Liver (tissue), 9 donors: ENCODE data around the gene TRIM65. TPM values are rescaled to one million over a fixed set of nuclear protein-coding genes. Genes with fewer than 3 reads are reported as not detected.

Source experiments
- DNase-seq: peaks from one replicate; pipeline ENCODE4 v3.0.0-alpha.2; 2017; ENCODE audit warnings: low spot score
- H3K27ac ChIP-seq, 2 donors: one replicate each; pipeline ENCODE4 v1.7.0; 2013; ENCODE audit warnings: inconsistent platforms in 2 of 2, low read length in 2 of 2, control low read depth in 1 of 2, low read depth in 1 of 2, mild to moderate bottlenecking in 1 of 2
- H3K27me3 ChIP-seq, 4 donors: one replicate each; pipeline versions ENCODE4 v1.6.1 to v1.7.0; 2013; ENCODE audit warnings: low read length in 3 of 4, inconsistent platforms in 1 of 4, mild to moderate bottlenecking in 1 of 4, moderate library complexity in 1 of 4; ENCODE audit not compliant: control insufficient read depth in 4 of 4, insufficient read depth in 4 of 4
- H3K36me3 ChIP-seq, 4 donors: one replicate each; pipeline versions ENCODE4 v1.6.1 to v1.7.0; 2013; ENCODE audit warnings: low read length in 3 of 4, mild to moderate bottlenecking in 3 of 4, low read depth in 1 of 4, moderate library complexity in 1 of 4; ENCODE audit not compliant: control insufficient read depth in 4 of 4, insufficient read depth in 3 of 4
- H3K4me1 ChIP-seq, 4 donors: one replicate each; pipeline versions ENCODE4 v1.6.1 to v1.7.0; 2013; ENCODE audit warnings: low read length in 3 of 4, mild to moderate bottlenecking in 3 of 4, moderate library complexity in 1 of 4; ENCODE audit not compliant: control insufficient read depth in 4 of 4, insufficient read depth in 4 of 4
- H3K4me3 ChIP-seq, 3 donors: one replicate each; pipeline versions ENCODE4 v1.6.1 to v1.7.0; 2013; ENCODE audit warnings: low read length in 3 of 3, control low read depth in 1 of 3, low read depth in 1 of 3, mild to moderate bottlenecking in 1 of 3
- H3K9ac ChIP-seq, 2 donors: one replicate each; pipeline ENCODE4 v1.7.0; 2013; ENCODE audit warnings: low read length in 2 of 2, mild to moderate bottlenecking in 2 of 2, moderate library complexity in 2 of 2, control low read depth in 1 of 2, low read depth in 1 of 2
- H3K9me3 ChIP-seq, 4 donors: one replicate each; pipeline versions ENCODE4 v1.6.1 to v1.7.0; 2013; ENCODE audit warnings: low read length in 3 of 4; ENCODE audit not compliant: control insufficient read depth in 4 of 4
- ATF3 ChIP-seq: IDR thresholded peaks from 2 replicates; pipeline ENCODE4 v1.6.1; 2016; ENCODE audit warnings: antibody characterized with exemption
- EGR1 ChIP-seq, 2 donors: IDR thresholded peaks; 2 replicates each; pipeline ENCODE4 v1.6.1; 2016 to 2018; ENCODE audit warnings: antibody characterized with exemption in 2 of 2, low read depth in 2 of 2
- FOXA1 ChIP-seq: IDR thresholded peaks from 2 replicates; pipeline ENCODE4 v1.6.1; 2016; ENCODE audit warnings: antibody characterized with exemption
- FOXA2 ChIP-seq: IDR thresholded peaks from 2 replicates; pipeline ENCODE4 v1.6.1; 2016; ENCODE audit warnings: antibody characterized with exemption
- GABPA ChIP-seq, 2 donors: IDR thresholded peaks in 1 of 2; conservative IDR thresholded peaks in 1 of 2; 2 replicates each; pipeline ENCODE4 v1.6.1; 2016; ENCODE audit warnings: antibody characterized with exemption in 2 of 2, mild to moderate bottlenecking in 1 of 2, moderate library complexity in 1 of 2
- HNF4A ChIP-seq, 2 donors: conservative IDR thresholded peaks; 2 replicates each; pipeline ENCODE4 v1.6.1; 2016; ENCODE audit warnings: antibody characterized with exemption in 2 of 2, mild to moderate bottlenecking in 2 of 2
- HNF4G ChIP-seq: IDR thresholded peaks from 2 replicates; pipeline ENCODE4 v1.6.1; 2016; ENCODE audit warnings: antibody characterized with exemption
- JUND ChIP-seq, 2 donors: IDR thresholded peaks; 2 replicates each; pipeline ENCODE4 v1.6.1; 2016; ENCODE audit warnings: antibody characterized with exemption in 2 of 2
- NR2F2 ChIP-seq: IDR thresholded peaks from 2 replicates; pipeline ENCODE4 v1.6.1; 2016; ENCODE audit warnings: antibody characterized with exemption
- RAD21 ChIP-seq, 2 donors: IDR thresholded peaks; 2 replicates each; pipeline ENCODE4 v1.6.1; 2016; ENCODE audit warnings: antibody characterized with exemption in 2 of 2, mild to moderate bottlenecking in 2 of 2
- RXRA ChIP-seq, 2 donors: IDR thresholded peaks; 2 replicates each; pipeline ENCODE4 v1.6.1; 2017 to 2018; ENCODE audit warnings: antibody characterized with exemption in 2 of 2, mild to moderate bottlenecking in 1 of 2
- SP1 ChIP-seq: IDR thresholded peaks from 2 replicates; pipeline ENCODE4 v1.6.1; 2018; ENCODE audit warnings: antibody characterized with exemption, mild to moderate bottlenecking
- TAF1 ChIP-seq: conservative IDR thresholded peaks from 2 replicates; pipeline ENCODE4 v1.6.1; 2016; ENCODE audit warnings: antibody characterized with exemption, mild to moderate bottlenecking
- YY1 ChIP-seq: IDR thresholded peaks from 2 replicates; pipeline ENCODE4 v1.6.1; 2016; ENCODE audit warnings: antibody characterized with exemption, mild to moderate bottlenecking
- WGBS: extraction: QIAGEN DNeasy Blood & Tissue Kit; methylation state at CpG from one replicate; pipeline ENCODE4 v1.1.7; 2013; 5-methylcytosine and 5-hydroxymethylcytosine counted together
- polyA plus RNA-seq, 2 donors: library from polyadenylated mRNA; stranded (reverse) in 1 of 2; unstranded in 1 of 2; fragments of 200-250 nt in 1 of 2; fragments of >200 nt in 1 of 2; fragmentation: Nextera tagmentation in 1 of 2; extraction: Ambion mirVana in 1 of 2; gene quantifications; one replicate each; pipeline versions ENCODE4 v1.2.1 to v1.2.3, GENCODE V29; 2013 to 2015
- total RNA-seq, 2 donors: library from RNA; depleted of rRNA; stranded (reverse); fragments of >200 nt; gene quantifications; one replicate each; pipeline ENCODE4 v1.2.3, GENCODE V29; 2014
- TF ChIP-seq, protein P1 (sequence below): fragments of 150-350 bp; IDR thresholded peaks from 2 replicates; pipeline ENCODE4 v1.5.1; 2017; ENCODE audit warnings: improper control_type of control experiment, low read depth, low read length; ENCODE audit not compliant: missing input control
- TF ChIP-seq, protein P2 (sequence below): IDR thresholded peaks from 2 replicates; pipeline ENCODE4 v1.6.1; 2016; ENCODE audit warnings: antibody characterized with exemption, mild to moderate bottlenecking
- TF ChIP-seq, protein P3 (sequence below): IDR thresholded peaks from 2 replicates; pipeline ENCODE4 v1.6.1; 2016; ENCODE audit warnings: antibody characterized with exemption
- TF ChIP-seq, protein P4 (sequence below): IDR thresholded peaks from 2 replicates; pipeline ENCODE4 v1.6.1; 2016; ENCODE audit warnings: antibody characterized with exemption
- donor health status: healthy.
- donor health status: healthy.
- donor health status: healthy.
- donor health status: healthy.
- donor health status: healthy.

Gene TRIM65
- total and polyA plus RNA-seq, 4 donors = 1.5 to 8.6 (median 6.5) TPM

GRCh38 chr17:75917917-75918445 is 21.2 kb upstream of the TRIM65 start:
- no peak for DNase-seq
- TF ChIP-seq GABPA (IDR thresholded peaks at IDR 0.05 in 1 of 2, conservative IDR thresholded peaks at IDR 0.05 in 1 of 2) = no peak
- TF ChIP-seq NR2F2 = no peak
- no peak for TF ChIP-seq ATF3
- no peak for TF ChIP-seq TAF1
- TF ChIP-seq, protein P1, sequence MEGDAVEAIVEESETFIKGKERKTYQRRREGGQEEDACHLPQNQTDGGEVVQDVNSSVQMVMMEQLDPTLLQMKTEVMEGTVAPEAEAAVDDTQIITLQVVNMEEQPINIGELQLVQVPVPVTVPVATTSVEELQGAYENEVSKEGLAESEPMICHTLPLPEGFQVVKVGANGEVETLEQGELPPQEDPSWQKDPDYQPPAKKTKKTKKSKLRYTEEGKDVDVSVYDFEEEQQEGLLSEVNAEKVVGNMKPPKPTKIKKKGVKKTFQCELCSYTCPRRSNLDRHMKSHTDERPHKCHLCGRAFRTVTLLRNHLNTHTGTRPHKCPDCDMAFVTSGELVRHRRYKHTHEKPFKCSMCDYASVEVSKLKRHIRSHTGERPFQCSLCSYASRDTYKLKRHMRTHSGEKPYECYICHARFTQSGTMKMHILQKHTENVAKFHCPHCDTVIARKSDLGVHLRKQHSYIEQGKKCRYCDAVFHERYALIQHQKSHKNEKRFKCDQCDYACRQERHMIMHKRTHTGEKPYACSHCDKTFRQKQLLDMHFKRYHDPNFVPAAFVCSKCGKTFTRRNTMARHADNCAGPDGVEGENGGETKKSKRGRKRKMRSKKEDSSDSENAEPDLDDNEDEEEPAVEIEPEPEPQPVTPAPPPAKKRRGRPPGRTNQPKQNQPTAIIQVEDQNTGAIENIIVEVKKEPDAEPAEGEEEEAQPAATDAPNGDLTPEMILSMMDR = no peak
- no peak for TF ChIP-seq SP1
- TF ChIP-seq FOXA1 = no peak
- TF ChIP-seq HNF4A (conservative IDR thresholded peaks at IDR 0.05) = no peak
- TF ChIP-seq HNF4G = no peak
- WGBS = 97% methylated on average over 31 of the region's 31 CpGs
- H3K36me3 ChIP-seq = no peaks in the 10 kb centered on the region
- no peaks in the 10 kb centered on the region for H3K27me3 ChIP-seq
- no peak overlapping the region for H3K4me3 ChIP-seq
- H3K9ac ChIP-seq = no peak overlapping the region
- H3K9me3 ChIP-seq = no peaks in the 10 kb centered on the region
- peaks cover 0 to 13% (median 12%) of the 10 kb centered on the region in 4 donors for H3K4me1 ChIP-seq
- H3K27ac ChIP-seq = no peak overlapping the region

GRCh38 chr17:75917141-75917916 is 20.6 kb upstream of the TRIM65 start:
- Histone ChIP-seq H3K4me3 (no peak overlapping the region), H3K9ac (no peak overlapping the region), H3K4me1 (peaks cover 0 to 6% (median 6%) of the 10 kb centered on the region in 4 donors), H3K9me3 (no peaks in the 10 kb centered on the region), H3K27ac (no peak overlapping the region), H3K27me3 (no peaks in the 10 kb centered on the region), H3K36me3 (no peaks in the 10 kb centered on the region)
- WGBS = 93% methylated on average over 22 of the region's 23 CpGs
- no peak for TF ChIP-seq ATF3
- TF ChIP-seq RAD21 (IDR thresholded peaks at IDR 0.05) = no peak
- TF ChIP-seq, protein P2, sequence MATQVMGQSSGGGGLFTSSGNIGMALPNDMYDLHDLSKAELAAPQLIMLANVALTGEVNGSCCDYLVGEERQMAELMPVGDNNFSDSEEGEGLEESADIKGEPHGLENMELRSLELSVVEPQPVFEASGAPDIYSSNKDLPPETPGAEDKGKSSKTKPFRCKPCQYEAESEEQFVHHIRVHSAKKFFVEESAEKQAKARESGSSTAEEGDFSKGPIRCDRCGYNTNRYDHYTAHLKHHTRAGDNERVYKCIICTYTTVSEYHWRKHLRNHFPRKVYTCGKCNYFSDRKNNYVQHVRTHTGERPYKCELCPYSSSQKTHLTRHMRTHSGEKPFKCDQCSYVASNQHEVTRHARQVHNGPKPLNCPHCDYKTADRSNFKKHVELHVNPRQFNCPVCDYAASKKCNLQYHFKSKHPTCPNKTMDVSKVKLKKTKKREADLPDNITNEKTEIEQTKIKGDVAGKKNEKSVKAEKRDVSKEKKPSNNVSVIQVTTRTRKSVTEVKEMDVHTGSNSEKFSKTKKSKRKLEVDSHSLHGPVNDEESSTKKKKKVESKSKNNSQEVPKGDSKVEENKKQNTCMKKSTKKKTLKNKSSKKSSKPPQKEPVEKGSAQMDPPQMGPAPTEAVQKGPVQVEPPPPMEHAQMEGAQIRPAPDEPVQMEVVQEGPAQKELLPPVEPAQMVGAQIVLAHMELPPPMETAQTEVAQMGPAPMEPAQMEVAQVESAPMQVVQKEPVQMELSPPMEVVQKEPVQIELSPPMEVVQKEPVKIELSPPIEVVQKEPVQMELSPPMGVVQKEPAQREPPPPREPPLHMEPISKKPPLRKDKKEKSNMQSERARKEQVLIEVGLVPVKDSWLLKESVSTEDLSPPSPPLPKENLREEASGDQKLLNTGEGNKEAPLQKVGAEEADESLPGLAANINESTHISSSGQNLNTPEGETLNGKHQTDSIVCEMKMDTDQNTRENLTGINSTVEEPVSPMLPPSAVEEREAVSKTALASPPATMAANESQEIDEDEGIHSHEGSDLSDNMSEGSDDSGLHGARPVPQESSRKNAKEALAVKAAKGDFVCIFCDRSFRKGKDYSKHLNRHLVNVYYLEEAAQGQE = no peak
- no peak for TF ChIP-seq NR2F2
- TF ChIP-seq EGR1 (IDR thresholded peaks at IDR 0.05; ENCODE audit: low read depth in 2 of 2) = no peak
- TF ChIP-seq JUND (IDR thresholded peaks at IDR 0.05) = no peak
- no peak for TF ChIP-seq FOXA1
- no peak for TF ChIP-seq HNF4A (conservative IDR thresholded peaks at IDR 0.05)
- TF ChIP-seq SP1 = no peak
- TF ChIP-seq, protein P3, sequence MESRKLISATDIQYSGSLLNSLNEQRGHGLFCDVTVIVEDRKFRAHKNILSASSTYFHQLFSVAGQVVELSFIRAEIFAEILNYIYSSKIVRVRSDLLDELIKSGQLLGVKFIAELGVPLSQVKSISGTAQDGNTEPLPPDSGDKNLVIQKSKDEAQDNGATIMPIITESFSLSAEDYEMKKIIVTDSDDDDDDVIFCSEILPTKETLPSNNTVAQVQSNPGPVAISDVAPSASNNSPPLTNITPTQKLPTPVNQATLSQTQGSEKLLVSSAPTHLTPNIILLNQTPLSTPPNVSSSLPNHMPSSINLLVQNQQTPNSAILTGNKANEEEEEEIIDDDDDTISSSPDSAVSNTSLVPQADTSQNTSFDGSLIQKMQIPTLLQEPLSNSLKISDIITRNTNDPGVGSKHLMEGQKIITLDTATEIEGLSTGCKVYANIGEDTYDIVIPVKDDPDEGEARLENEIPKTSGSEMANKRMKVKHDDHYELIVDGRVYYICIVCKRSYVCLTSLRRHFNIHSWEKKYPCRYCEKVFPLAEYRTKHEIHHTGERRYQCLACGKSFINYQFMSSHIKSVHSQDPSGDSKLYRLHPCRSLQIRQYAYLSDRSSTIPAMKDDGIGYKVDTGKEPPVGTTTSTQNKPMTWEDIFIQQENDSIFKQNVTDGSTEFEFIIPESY = no peak
- no peak for TF ChIP-seq FOXA2
- TF ChIP-seq GABPA (IDR thresholded peaks at IDR 0.05 in 1 of 2, conservative IDR thresholded peaks at IDR 0.05 in 1 of 2) = no peak
- no peak for TF ChIP-seq TAF1
- TF ChIP-seq, protein P1 = no peak
- no peak for TF ChIP-seq HNF4G
- TF ChIP-seq YY1 = no peak
- no peak for TF ChIP-seq RXRA (IDR thresholded peaks at IDR 0.05)
- TF ChIP-seq, protein P4, sequence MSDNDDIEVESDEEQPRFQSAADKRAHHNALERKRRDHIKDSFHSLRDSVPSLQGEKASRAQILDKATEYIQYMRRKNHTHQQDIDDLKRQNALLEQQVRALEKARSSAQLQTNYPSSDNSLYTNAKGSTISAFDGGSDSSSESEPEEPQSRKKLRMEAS = no peak
- DNase-seq = no peak
